Endothelial cell of umbilical vein (primary cell): ENCODE results near the gene RIT2. TPM values are rescaled to one million over a fixed set of nuclear protein-coding genes. Genes with fewer than 3 reads are reported as not detected.

ENCODE experiments used
- BruUV-seq: library from RNA; stranded (reverse); fragments of 400-500 nt; replicated peaks from 2 replicates; lab custom pipeline; 2021; lab: Mats Ljungman, UMichigan
- CTCF ChIA-PET: fragments of 300-600, 350-600 bp; sonication (Branson Sonifier 250); formaldehyde crosslinking; loops from one replicate; lab custom pipeline; 2021; ENCODE audit warnings: antibody characterized with exemption, inconsistent platforms; lab: Charles Lee
- POLR2A ChIA-PET: fragments of 300-600, 350-600 bp; sonication (Branson Sonifier 250); formaldehyde crosslinking; loops from one replicate; lab custom pipeline; 2021; ENCODE audit warnings: antibody characterized with exemption, inconsistent platforms; lab: Charles Lee
- DNase-seq: peaks from one replicate; pipeline ENCODE4 v3.0.0-alpha.2; 2011; ENCODE audit warnings: low read depth, low spot score
- FAIRE-seq: peaks from 2 replicates; lab custom pipeline; 2011; peaks lifted over from hg19 to GRCh38; lab: Jason Lieb, UNC
- H2AFZ ChIP-seq: 2 replicates; pipeline ENCODE4 v1.6.0; 2012; ENCODE audit warnings: low read depth, low read length, control low read depth, inconsistent platforms
- H3K27ac ChIP-seq: 2 replicates; pipeline ENCODE4 v1.5.1; 2011; ENCODE audit warnings: low read depth, mild to moderate bottlenecking, control low read depth, low read length, moderate library complexity; ENCODE audit not compliant: insufficient read depth
- H3K27me3 ChIP-seq, 2 experiments: 2 replicates each; pipeline versions ENCODE4 v1.6.0 to v1.6.1; 2011; ENCODE audit warnings: low read length in 2 of 2, mixed read lengths in 1 of 2; ENCODE audit not compliant: control insufficient read depth in 2 of 2, insufficient read depth in 2 of 2
- H3K36me3 ChIP-seq, 2 experiments: 2 replicates in 1 of 2; 3 replicates in 1 of 2; pipeline ENCODE4 v1.5.1; 2011; ENCODE audit warnings: low read length in 2 of 2, mild to moderate bottlenecking in 1 of 2, moderate library complexity in 1 of 2; ENCODE audit not compliant: control insufficient read depth in 2 of 2, insufficient read depth in 2 of 2; ENCODE audit errors: extremely low read depth in 1 of 2
- H3K4me1 ChIP-seq: 3 replicates; pipeline ENCODE4 v1.5.1; 2011; ENCODE audit warnings: mild to moderate bottlenecking, low read length; ENCODE audit not compliant: control insufficient read depth, insufficient read depth; ENCODE audit errors: extremely low read depth
- H3K4me2 ChIP-seq: 2 replicates; pipeline ENCODE4 v1.6.1; 2011; ENCODE audit warnings: low read length, control low read depth, mixed read lengths; ENCODE audit not compliant: insufficient read depth
- H3K4me3 ChIP-seq, 3 experiments: fragments of 200-600 bp in 1 of 3; sonication (generic), shearing (Covaris generic) in 1 of 3; replicated peaks in 1 of 3; 2 replicates each; pipeline ENCODE4 v1.5.1; 2011 to 2016; ENCODE audit warnings: control low read depth in 3 of 3, low read length in 3 of 3, mild to moderate bottlenecking in 2 of 3, inconsistent platforms in 1 of 3, low read depth in 1 of 3, moderate library complexity in 1 of 3; ENCODE audit not compliant: insufficient read depth in 1 of 3
- H3K79me2 ChIP-seq: 2 replicates; pipeline ENCODE4 v1.6.0; 2012; ENCODE audit warnings: low read length, inconsistent platforms; ENCODE audit not compliant: control insufficient read depth, insufficient read depth
- H3K9ac ChIP-seq: replicated peaks from 2 replicates; pipeline ENCODE3; 2011; ENCODE audit warnings: low read length, control low read depth; ENCODE audit not compliant: insufficient read depth; ENCODE audit errors: extremely low read depth
- H3K9me1 ChIP-seq: replicated peaks from 3 replicates; pipeline ENCODE4 v1.6.0; 2011; ENCODE audit warnings: mild to moderate bottlenecking, low read length; ENCODE audit not compliant: control insufficient read depth, insufficient read depth; ENCODE audit errors: extremely low read depth
- H3K9me3 ChIP-seq: replicated peaks from 2 replicates; pipeline ENCODE4 v1.5.1; 2012; ENCODE audit warnings: low read length, inconsistent platforms; ENCODE audit not compliant: control insufficient read depth, insufficient read depth
- H4K20me1 ChIP-seq: replicated peaks from 2 replicates; pipeline ENCODE3; 2011; ENCODE audit warnings: mild to moderate bottlenecking, low read length; ENCODE audit not compliant: control insufficient read depth, insufficient read depth; ENCODE audit errors: extremely low read depth
- CTCF ChIP-seq, 2 donors: IDR thresholded peaks; 1 replicate in 1 of 2; 2 replicates in 1 of 2; pipeline ENCODE4 v1.5.1; 2011; ENCODE audit warnings: low read length in 2 of 2, mild to moderate bottlenecking in 2 of 2, moderate library complexity in 2 of 2, control low read depth in 1 of 2, inconsistent platforms in 1 of 2, low read depth in 1 of 2; ENCODE audit not compliant: insufficient read depth in 1 of 2; ENCODE audit errors: extremely low read depth in 1 of 2
- EZH2 ChIP-seq: IDR thresholded peaks from 2 replicates; pipeline ENCODE4 v1.6.1; 2012; ENCODE audit warnings: borderline replicate concordance, low read depth, mild to moderate bottlenecking, moderate library complexity, low read length, inconsistent platforms; ENCODE audit not compliant: severe bottlenecking
- FOS ChIP-seq: IDR thresholded peaks from 2 replicates; pipeline ENCODE4 v1.6.1; 2011; ENCODE audit warnings: mild to moderate bottlenecking, low read length, moderate library complexity, borderline replicate concordance; ENCODE audit not compliant: insufficient read depth
- GATA2 ChIP-seq: IDR thresholded peaks from 2 replicates; pipeline ENCODE4 v1.7.0; 2011; ENCODE audit warnings: low read depth, mild to moderate bottlenecking, moderate library complexity, mixed read lengths, low read length; ENCODE audit not compliant: insufficient read length, insufficient read depth
- JUN ChIP-seq: IDR thresholded peaks from 2 replicates; pipeline ENCODE4 v1.6.1; 2011; ENCODE audit warnings: borderline replicate concordance, low read depth; ENCODE audit not compliant: insufficient read length, insufficient read depth
- MAX ChIP-seq: IDR thresholded peaks from 2 replicates; pipeline ENCODE4 v1.6.1; 2011; ENCODE audit not compliant: insufficient read depth, insufficient read length
- MYC ChIP-seq: IDR thresholded peaks from one replicate; pipeline ENCODE4 v1.6.1; 2011; ENCODE audit warnings: mild to moderate bottlenecking, low read depth, low read length
- POLR2A ChIP-seq: IDR thresholded peaks from 2 replicates; pipeline ENCODE4 v1.6.1; 2012; ENCODE audit warnings: low read depth, mild to moderate bottlenecking, control low read depth, low read length
- POLR2AphosphoS5 ChIP-seq: IDR thresholded peaks from 2 replicates; pipeline ENCODE4 v1.6.1; 2012; ENCODE audit warnings: low read depth, mild to moderate bottlenecking, control low read depth, low read length, moderate library complexity; ENCODE audit not compliant: insufficient read depth
- dilution Hi-C: fragments of 300-500 bp; cut with MboI; formaldehyde crosslinking; loops from one replicate; pipeline ENCODE4 v1.15.0; 2019; ENCODE audit warnings: low sequenced_read_pairs; ENCODE audit not compliant: extremely low pct_ligation_motif_present
- intact Hi-C: fragments of 100-400 bp; cut with micrococcal nuclease; formaldehyde crosslinking; loops from one replicate; pipeline ENCODE4 v1.10.0; 2022
- polyA plus RNA-seq, 4 experiments: library from polyadenylated mRNA; depleted of rRNA in 3 of 4; stranded (reverse) in 3 of 4; unstranded in 1 of 4; fragments of >200 nt; gene quantifications; 2 replicates each; pipeline versions ENCODE4 v1.2.1 to v1.2.3, GENCODE V29; 2011 to 2012; ENCODE audit warnings: missing spikeins in 1 of 4
- total RNA-seq: library from RNA; stranded (reverse); gene quantifications from 2 replicates; pipeline ENCODE4 v1.2.3, GENCODE V29; 2021

RIT2 gene
- total and polyA plus RNA-seq, 2 donors (not counting 3 experiments of a cell fraction or from before 2014, with no cell fraction given), result not detected

GRCh38 chr18:43113220-43113895 lies 2.1 kb downstream of the RIT2 start:
- ChIA-PET CTCF (no interaction called here), POLR2A (no interaction called here)
- no peak overlapping the region for H3K27ac ChIP-seq
- no peak for DNase-seq
- H3K4me1 ChIP-seq, result no peaks in the 10 kb centered on the region
- no peak overlapping the region for H3K4me2 ChIP-seq
- intact Hi-C loops, result no loop called here
- no peaks in the 10 kb centered on the region for H3K9me1 ChIP-seq
- H3K9me3 ChIP-seq, result no peaks in the 10 kb centered on the region
- FAIRE-seq, result no peak
- dilution Hi-C loops, result no loop called here
- no peaks in the 10 kb centered on the region for H3K36me3 ChIP-seq
- TF ChIP-seq GATA2 (no peak), JUN (no peak), CTCF (IDR thresholded peaks at IDR 0.05; ENCODE audit: extremely low read depth in 1 of 2, insufficient read depth in 1 of 2, low read depth in 1 of 2, low read length in 2 of 2) (no peak), MAX (no peak), POLR2AphosphoS5 (no peak), FOS (no peak), POLR2A (no peak), MYC (no peak), EZH2 (no peak)
- H3K79me2 ChIP-seq, result no peaks in the 10 kb centered on the region
- no peaks in the 10 kb centered on the region for H3K27me3 ChIP-seq
- no peak overlapping the region for H3K9ac ChIP-seq
- no peak overlapping the region for H3K4me3 ChIP-seq
- no peaks in the 10 kb centered on the region for H4K20me1 ChIP-seq
- no TSS peak for BruUV-seq
- no peak overlapping the region for H2AFZ ChIP-seq
